Thyroid gland (tissue), 4 donors: Measurements from ENCODE around the gene CACNA2D3. TPM values are rescaled to one million over a fixed set of nuclear protein-coding genes. Genes with fewer than 3 reads are reported as not detected.

Source experiments
- DNase-seq, 2 donors: peaks; one replicate each; pipeline ENCODE4 v3.0.0-alpha.2; 2019
- H3K27ac ChIP-seq, 3 donors: fragments of 200-600 bp; sonication (generic); 1 replicate in 2 of 3; 2 replicates in 1 of 3; pipeline ENCODE4 v1.5.1; 2016 to 2019; ENCODE audit warnings: mild to moderate bottlenecking in 1 of 3, moderate library complexity in 1 of 3
- H3K27me3 ChIP-seq: fragments of 200-600 bp; sonication (generic); one replicate; pipeline ENCODE4 v1.5.1; 2019
- H3K36me3 ChIP-seq, 2 donors: fragments of 200-600 bp; sonication (generic); one replicate each; pipeline ENCODE4 v1.5.1; 2016 to 2019
- H3K4me1 ChIP-seq, 2 donors: fragments of 200-600 bp; sonication (generic); one replicate each; pipeline ENCODE4 v1.5.1; 2017 to 2019
- H3K4me3 ChIP-seq, 3 donors: fragments of 200-600 bp; sonication (generic); replicated peaks in 1 of 3; 1 replicate in 2 of 3; 2 replicates in 1 of 3; pipeline ENCODE4 v1.5.1; 2016; ENCODE audit warnings: mild to moderate bottlenecking in 1 of 3
- H3K9me3 ChIP-seq: fragments of 200-600 bp; sonication (generic); one replicate; pipeline ENCODE4 v1.5.1; 2017
- POLR2A ChIP-seq, 2 donors: fragments of 450-650 bp; IDR thresholded peaks; one replicate each; pipeline ENCODE4 v1.6.1; 2017; ENCODE audit warnings: antibody characterized with exemption in 2 of 2, mild to moderate bottlenecking in 2 of 2, moderate library complexity in 1 of 2
- WGBS, 2 donors: methylation state at CpG; one replicate each; pipeline ENCODE4 v1.1.5; 2017; 5-methylcytosine and 5-hydroxymethylcytosine counted together
- intact Hi-C: fragments of 100-400 bp; cut with DNase I; formaldehyde crosslinking; loops from one replicate; pipeline ENCODE4 v1.15.1; 2023
- total RNA-seq, 4 donors: library from RNA; depleted of rRNA; stranded (reverse); fragments of >200 nt; gene quantifications; one replicate each; pipeline ENCODE4 v1.2.3, GENCODE V29; 2016
- TF ChIP-seq, protein P1 (sequence below), 6 experiments: fragments of 200-600 bp in 3 of 6; fragments of 450-650 bp in 3 of 6; sonication (generic) in 3 of 6; IDR thresholded peaks; one replicate each; pipeline ENCODE4 v1.5.1; 2016 to 2019; ENCODE audit warnings: antibody characterized with exemption in 6 of 6, mild to moderate bottlenecking in 2 of 6, inconsistent platforms in 1 of 6, moderate library complexity in 1 of 6

Gene CACNA2D3
- total RNA-seq, 4 donors from 2014 or later: 2.9 to 4.8 (median 4.5) TPM

DNA sequence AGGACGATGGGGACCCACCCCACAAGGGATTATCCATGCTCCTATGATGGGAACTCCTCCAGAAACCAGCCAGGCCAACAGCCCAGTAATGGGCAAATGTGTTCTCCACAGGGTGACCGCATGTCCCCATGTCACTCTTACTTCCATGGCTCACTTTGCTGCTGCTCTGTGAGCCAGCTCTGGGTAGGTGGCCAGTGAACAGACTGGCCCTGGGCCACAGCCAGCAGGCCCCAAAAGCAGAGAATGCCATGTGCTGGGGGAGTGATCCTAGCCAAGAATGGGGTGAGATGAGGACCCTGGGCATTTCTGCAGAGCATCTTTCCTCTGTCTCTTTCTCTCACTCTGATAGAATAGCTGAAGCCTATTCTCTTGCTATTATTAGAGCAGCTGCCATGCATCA lies 414.1 kb downstream of the CACNA2D3 start:
- Histone ChIP-seq H3K9me3 (no peaks in the 10 kb centered on the region), H3K27ac (no peak overlapping the region), H3K4me3 (no peak overlapping the region), H3K36me3 (no peaks in the 10 kb centered on the region), H3K27me3 (no peaks in the 10 kb centered on the region), H3K4me1 (no peaks in the 10 kb centered on the region)
- DNase-seq: no peak
- TF ChIP-seq, protein P1, sequence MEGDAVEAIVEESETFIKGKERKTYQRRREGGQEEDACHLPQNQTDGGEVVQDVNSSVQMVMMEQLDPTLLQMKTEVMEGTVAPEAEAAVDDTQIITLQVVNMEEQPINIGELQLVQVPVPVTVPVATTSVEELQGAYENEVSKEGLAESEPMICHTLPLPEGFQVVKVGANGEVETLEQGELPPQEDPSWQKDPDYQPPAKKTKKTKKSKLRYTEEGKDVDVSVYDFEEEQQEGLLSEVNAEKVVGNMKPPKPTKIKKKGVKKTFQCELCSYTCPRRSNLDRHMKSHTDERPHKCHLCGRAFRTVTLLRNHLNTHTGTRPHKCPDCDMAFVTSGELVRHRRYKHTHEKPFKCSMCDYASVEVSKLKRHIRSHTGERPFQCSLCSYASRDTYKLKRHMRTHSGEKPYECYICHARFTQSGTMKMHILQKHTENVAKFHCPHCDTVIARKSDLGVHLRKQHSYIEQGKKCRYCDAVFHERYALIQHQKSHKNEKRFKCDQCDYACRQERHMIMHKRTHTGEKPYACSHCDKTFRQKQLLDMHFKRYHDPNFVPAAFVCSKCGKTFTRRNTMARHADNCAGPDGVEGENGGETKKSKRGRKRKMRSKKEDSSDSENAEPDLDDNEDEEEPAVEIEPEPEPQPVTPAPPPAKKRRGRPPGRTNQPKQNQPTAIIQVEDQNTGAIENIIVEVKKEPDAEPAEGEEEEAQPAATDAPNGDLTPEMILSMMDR (IDR thresholded peaks at IDR 0.05): no peak
- no peak for TF ChIP-seq POLR2A (IDR thresholded peaks at IDR 0.05)
- WGBS, 2 donors: 78 to 82% methylated on average over 2 of the region's 2 CpGs
- intact Hi-C loops: no loop called here

DNA sequence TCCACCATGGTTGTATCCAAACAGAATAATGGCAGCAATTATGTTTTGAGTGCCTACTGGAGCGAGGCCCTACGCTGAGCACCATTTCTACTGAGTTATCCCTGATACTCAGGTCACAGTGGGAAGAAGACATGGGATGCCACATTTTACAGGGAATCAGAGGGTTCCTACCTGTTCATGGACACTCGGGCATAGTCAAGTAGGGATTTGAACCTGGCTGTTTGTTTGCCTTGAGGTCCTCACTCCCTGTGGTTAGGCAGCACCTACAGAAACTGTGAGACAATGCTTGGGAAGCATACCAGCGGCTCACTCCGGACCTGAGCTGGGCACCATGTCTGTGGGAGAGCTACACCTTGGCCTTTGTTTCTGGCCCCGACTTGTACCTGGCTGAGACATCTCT lies 415.2 kb downstream of the CACNA2D3 start:
- no peak overlapping the region for H3K4me3 ChIP-seq
- H3K27me3 ChIP-seq: no peaks in the 10 kb centered on the region
- no peak overlapping the region for H3K27ac ChIP-seq
- 98 to 100% methylated on average over 6 of the region's 6 CpGs for WGBS, 2 donors
- H3K4me1 ChIP-seq: no peaks in the 10 kb centered on the region
- TF ChIP-seq, protein P1 (IDR thresholded peaks at IDR 0.05): no peak
- no peak for TF ChIP-seq POLR2A (IDR thresholded peaks at IDR 0.05)
- no peaks in the 10 kb centered on the region for H3K36me3 ChIP-seq
- intact Hi-C loops: no loop called here
- DNase-seq: no peak
- H3K9me3 ChIP-seq: no peaks in the 10 kb centered on the region

DNA sequence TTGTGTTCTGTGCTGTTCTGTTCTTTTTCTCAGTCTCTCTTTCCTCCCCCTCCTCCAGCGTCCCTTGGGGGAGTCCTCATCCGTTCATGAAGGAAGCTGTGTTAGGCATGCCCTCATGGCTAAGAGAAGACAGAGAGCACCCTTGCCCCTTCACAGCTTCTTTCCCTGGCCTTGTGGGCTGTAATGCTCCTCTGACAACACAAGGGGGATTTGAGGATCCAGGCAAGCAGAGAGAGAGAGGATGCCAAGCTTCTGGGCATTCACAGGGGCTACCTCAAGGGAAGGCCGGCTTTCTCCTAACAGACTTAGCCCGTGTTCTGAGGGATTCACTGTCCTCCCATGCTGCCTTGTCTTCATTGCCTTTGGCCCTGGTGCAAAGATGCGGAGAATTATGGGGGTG lies 416.0 kb downstream of the CACNA2D3 start:
- no peak for DNase-seq
- Histone ChIP-seq H3K4me3 (no peak overlapping the region), H3K27me3 (no peaks in the 10 kb centered on the region), H3K4me1 (no peaks in the 10 kb centered on the region), H3K9me3 (no peaks in the 10 kb centered on the region), H3K36me3 (no peaks in the 10 kb centered on the region), H3K27ac (no peak overlapping the region)
- TF ChIP-seq, protein P1 (IDR thresholded peaks at IDR 0.05): no peak
- TF ChIP-seq POLR2A (IDR thresholded peaks at IDR 0.05): no peak
- 62 to 69% methylated on average over 5 of the region's 5 CpGs for WGBS, 2 donors
- intact Hi-C loops: no loop called here

DNA sequence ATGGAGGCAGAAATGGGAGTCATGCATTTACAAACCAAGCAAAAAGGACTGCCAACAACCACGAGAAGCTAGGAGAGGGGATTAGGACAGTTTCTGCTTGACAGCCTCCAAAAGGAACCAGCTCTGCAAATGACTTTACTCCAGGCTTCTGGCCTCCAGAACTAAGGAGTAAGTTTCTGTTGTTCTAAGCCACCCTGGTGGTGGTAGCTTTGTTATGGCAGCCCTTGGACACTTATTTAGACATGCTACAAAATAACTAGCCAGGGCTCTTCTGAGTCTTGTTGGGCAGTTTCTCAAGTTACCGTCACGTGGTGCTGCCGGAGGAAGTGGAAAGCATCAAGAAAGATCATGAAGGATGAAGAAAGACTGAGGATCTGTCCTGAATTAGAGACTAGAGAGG lies 419.0 kb downstream of the CACNA2D3 start:
- Histone ChIP-seq H3K9me3 (no peaks in the 10 kb centered on the region), H3K27me3 (no peaks in the 10 kb centered on the region), H3K4me3 (no peak overlapping the region), H3K4me1 (no peaks in the 10 kb centered on the region), H3K27ac (no peak overlapping the region), H3K36me3 (no peaks in the 10 kb centered on the region)
- intact Hi-C loops: no loop called here
- TF ChIP-seq, protein P1 (IDR thresholded peaks at IDR 0.05): no peak
- TF ChIP-seq POLR2A (IDR thresholded peaks at IDR 0.05): no peak
- WGBS, 2 donors: 78 to 80% methylated on average over 4 of the region's 4 CpGs
- no peak for DNase-seq

DNA sequence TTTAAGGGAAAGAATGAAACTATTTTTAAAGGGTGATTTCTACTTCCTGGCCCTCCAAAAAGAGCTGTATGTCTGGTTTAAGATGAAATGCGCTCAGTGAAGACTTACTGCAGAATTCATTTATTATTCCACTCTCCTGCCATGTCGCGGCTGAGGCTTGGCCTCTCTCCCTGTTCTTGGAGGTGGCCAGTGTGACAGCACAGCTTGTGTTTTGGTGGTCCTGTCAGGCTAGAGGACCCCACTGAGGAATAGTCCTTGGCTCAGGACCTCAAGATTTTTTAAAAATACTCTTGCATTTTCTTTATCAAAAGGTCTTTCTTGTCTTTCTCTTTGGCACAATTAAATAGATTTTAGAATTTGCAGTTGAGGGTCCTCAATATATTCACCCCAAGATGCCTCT lies 421.1 kb downstream of the CACNA2D3 start:
- Histone ChIP-seq H3K9me3 (no peaks in the 10 kb centered on the region), H3K27me3 (no peaks in the 10 kb centered on the region), H3K27ac (no peak overlapping the region), H3K4me3 (no peak overlapping the region), H3K4me1 (no peaks in the 10 kb centered on the region), H3K36me3 (no peaks in the 10 kb centered on the region)
- 25 to 27% methylated on average over 3 of the region's 3 CpGs for WGBS, 2 donors
- no peak for DNase-seq
- intact Hi-C loops: no loop called here
- TF ChIP-seq, protein P1 (IDR thresholded peaks at IDR 0.05): no peak
- no peak for TF ChIP-seq POLR2A (IDR thresholded peaks at IDR 0.05)
